NOMO-1 (cell line): ENCODE results near the gene SHB.

Source experiments
- DNase-seq, 2 experiments: peaks; one replicate each; lab custom pipeline; 2025; ENCODE audit not compliant: unreplicated experiment in 2 of 2; lab: John Stamatoyannopoulos, UW

SHB gene

GRCh38 chr9:38026021-38026809 lies 42.8 kb downstream of the SHB start:
- DNase-seq, result no peak

DNA sequence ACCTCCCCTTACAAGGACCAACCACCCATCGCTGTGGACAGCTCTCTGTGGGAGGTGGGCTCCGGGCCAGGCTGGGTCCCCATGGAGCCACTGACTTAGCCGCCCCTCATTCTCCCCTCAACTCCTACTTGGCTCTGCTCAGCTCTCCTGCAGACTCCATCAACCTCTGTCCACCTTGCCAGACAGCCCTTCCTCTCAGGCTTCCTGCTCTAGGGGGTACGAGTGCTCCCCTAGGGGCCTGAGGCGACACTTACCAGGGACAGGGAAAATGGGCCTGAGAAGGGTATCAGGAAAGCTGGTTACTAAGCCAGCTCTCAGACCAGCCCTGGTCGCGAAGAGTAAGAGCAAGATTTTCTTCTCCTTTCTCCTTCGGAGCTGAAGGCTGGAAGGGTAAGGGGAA lies 43.9 kb downstream of the SHB start:
- no peak for DNase-seq

GRCh38 chr9:38024036-38024681 lies 44.9 kb downstream of the SHB start:
- DNase-seq, result no peak

GRCh38 chr9:38023661-38024035 lies 45.4 kb downstream of the SHB start:
- no peak for DNase-seq

- DNase-seq, result no peak
Measured at GRCh38 chr9:38022995-38023394, 46.0 kb downstream of the SHB start.

GRCh38 chr9:38022203-38022895 lies 46.7 kb downstream of the SHB start:
- DNase-seq, result no peak

DNA sequence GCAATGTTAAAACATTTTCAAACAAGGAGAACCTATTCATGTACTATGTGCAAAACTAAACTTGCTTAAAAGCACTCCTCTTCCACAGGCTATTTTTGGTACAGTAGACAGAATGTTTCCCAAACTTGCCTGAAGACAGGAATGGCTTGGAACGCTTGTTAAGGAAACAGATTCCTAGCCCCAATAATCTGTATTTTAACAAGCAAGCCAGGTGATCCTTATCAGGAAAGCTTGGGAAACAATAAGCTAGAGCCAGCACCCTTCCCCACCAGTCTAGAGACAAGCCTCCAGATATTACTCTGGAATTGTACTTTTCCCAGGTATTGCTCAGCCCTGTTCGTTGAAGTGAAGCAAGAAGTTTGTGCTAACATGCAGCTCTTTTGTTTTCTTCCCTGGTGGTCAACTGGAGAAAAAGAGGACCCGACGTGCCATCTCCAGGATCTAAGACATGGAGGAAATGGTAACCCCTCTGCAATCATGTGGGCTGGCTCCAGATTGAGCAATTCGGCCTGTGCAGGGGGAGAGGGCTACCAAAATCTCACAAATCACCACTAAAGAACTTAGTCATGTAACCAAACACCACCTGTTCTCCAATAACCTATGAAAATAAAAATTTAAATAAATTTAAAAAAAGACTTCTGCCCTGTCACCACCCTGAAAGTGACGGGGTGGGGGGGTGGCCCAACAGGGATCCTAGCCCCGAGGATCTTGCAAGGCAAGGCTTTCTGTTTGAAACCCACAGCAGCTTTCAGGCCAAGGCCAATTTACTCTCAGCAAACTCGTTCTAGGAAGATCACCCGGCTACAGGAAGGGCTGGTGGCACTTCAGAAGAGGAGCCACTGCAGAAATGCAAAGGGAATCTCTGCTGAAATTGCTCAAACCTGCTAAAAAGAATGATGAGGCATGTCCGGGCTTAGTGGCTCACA lies 48.6 kb downstream of the SHB start:
- DNase-seq, result peak; percentile 30 to 53

DNA sequence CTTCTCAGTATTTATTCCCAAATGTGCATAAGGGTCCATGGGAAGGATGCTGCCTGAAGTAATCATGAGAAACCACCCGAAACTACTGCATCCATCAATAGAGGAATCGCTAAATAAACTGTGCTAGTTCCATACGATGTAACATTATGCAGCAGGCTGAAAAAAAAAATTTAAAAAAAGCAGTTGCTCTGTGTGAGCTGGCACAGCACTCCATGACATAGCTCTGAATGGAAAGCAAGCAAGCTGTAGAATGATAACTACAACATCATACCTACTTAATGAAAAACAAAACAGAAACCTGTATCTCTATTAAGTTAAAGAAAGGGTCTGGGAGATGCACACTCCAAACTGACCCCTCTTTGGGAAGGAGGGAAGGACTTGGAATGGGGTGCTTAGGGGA lies 49.3 kb downstream of the SHB start:
- DNase-seq, result no peak

DNA sequence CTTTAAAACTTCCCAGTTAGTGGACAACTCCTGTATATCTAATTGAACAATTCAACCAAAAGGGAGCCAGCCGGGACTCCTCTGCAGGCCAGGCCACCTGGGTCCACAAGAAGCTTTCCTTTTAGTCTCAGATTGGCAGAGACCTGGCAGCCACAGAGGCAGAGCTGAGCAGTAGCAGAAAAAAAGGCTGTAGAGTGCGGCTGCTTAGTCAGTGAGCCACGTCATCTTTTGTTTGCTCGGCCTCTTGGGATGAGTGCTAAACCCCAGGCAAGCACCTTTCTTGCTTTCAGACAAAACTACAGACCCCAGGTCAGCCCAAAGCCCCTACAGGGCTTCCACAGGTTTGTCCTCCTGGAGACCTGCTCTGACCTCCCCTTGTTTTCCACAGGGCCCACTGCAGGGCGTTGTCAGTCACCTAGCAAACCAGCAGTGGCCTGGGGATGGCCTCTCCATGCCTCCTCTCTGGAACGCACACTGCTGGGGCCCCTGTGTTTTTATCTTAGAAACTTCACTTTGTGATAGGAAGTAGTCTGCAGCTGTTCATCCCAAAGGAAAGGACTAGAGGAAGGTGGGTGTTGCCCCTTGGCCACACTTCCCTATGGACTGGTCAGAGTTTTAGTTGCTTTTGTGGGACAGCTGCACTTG lies 49.9 kb downstream of the SHB start:
- DNase-seq, result no peak

DNA sequence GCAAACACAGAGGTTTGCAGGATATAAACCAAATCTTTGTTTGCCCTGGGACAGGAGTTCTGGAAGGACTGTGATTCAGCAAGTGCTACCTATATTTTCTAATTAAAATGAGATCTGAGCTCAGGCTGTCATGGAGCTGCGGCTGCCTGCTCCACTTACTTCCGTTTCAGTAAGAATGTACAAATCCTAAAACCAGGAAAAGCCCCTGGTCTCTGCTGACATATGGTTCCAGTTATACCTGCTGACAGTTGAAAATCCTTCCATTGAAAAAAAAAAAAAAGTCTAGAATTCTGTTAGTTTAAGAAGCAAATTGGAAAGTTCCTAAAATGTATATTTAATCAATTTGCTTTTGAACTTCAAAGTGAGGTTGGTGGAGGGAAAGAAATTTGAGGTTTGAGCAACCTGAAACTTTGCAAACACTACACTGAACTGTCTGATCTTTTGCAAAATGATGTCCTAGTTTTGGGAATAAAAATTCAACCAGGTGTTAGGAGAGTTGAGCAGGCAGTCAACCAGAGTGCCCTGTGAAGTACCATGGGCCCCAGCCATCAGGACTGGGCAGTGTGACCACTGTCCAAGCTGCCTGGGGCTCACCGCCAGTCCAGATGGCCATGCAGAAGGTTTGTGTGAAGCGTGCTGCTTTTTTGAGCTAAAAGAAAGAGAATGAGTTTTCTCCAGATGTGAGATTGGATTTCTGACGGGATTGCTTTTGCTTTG lies 50.6 kb downstream of the SHB start:
- DNase-seq, result no peak

GRCh38 chr9:38017885-38018186 lies 51.2 kb downstream of the SHB start:
- DNase-seq, result no peak

DNA sequence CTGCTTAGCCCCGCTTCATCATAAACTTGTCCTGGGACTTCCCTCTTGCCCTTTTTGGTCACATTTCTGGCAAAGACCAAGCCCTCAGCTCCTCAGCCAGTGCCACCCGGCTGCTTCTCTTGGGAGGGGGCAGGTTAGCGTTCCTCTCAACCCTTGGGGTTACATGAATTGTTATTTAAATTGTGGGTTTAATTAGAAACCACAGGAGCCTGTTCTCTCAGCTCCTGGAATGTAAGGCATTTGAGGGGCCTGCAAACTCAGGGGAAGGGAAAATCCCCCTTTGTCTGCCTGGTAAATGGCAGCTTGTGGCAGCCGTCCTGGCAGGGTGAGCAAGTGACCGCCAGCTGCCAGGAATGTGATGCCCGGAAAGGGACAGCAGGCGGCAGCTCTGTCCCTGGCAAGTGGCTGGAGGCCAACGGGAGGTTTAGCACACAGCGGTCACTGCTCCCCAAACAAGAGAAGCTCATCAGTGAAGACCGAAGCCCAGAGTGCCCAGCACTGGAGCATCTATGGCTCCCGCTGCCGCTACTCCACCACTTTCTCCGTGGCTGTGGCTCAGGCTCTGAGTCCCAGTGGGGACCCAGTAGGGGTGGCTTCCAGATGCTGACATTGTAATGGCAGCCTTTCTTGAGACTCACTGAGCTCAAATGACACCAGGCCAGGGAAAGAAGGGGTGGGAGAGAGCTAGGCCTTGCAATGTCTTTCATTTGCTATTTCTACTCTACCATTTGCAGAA lies 51.7 kb downstream of the SHB start:
- no peak for DNase-seq

DNA sequence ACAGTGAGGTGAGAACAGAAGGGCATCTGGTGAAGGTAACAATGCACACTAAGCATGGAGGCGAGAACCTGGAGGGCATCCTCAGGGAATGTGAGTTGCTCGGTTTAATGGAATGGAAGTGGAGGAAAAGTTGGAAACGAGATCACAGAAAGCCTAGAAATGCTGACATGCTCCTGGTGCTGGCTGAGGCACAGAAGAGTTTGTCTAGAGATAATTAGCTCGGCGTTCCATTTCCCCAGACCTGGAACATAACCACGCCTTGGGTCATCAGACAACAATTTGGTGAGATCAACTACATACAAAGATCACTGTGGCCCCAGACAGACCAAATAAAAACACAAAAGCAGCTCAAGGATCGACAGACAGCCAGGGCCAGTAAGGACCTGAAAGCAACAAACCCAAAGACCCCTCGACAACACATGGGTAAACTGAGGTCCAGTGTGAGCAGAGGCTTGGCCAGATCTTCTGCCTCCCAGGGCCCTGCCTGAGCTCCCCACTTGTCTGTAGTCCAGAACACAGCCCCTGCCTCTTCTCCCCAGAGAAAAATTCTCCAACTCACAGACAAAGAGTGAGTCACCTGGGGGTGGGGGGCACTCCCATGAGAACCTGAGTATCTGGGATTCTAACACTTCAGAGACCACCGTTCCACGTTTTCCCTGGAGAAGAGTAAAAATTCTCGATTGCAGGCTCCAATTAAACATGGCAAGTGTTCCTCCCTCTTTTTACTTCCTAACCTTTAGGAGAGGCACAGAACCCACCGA lies 52.5 kb downstream of the SHB start:
- DNase-seq, result no peak

DNA sequence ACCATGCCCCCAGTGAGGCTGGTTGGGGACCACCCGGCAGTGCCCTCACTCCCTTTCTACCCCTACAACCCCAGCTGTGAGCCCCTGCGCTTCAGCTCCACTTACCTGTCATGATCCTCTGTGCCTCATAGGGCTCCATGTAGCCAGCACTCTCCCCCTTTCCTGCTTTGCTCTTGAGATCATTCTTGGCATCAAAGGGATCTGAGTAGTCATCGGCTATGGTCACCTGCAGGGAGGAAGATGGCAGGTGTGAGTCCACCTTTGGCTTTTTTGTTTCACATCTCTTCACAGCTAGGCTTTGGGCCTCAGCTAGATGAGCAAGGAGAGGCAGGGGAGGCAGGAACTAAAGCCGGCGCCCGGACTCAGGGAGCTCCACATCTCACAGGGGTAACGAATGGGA lies 53.1 kb downstream of the SHB start:
- no peak for DNase-seq

- DNase-seq, result no peak
Measured at GRCh38 chr9:38015266-38015665, 53.8 kb downstream of the SHB start.

GRCh38 chr9:38012767-38013450 lies 56.1 kb downstream of the SHB start:
- DNase-seq, result no peak

DNA sequence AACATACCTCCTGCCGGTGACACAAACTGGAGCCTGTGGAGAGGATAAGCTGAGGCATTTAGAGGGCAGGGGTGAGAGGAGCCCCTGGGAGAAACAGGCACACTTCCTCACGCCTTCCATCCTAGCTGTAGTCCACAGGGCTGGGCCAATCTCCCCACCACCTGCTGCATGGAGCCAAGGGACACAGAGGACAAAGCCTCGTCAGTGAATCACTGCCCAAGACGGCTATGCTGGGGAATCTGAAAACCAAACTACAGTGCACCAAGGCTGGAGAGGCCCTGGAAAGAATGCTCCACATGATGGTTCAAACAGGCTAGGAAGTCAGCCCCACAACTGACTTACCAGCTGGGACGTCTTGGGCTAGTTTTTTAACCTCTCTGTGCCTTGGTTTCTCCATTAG lies 57.0 kb downstream of the SHB start:
- no peak for DNase-seq
